Effector CD8-positive, alpha-beta T cell (primary cell): ENCODE data around the gene SPINK8.
"Not testable (repeated sequence)": the region's sequence is repeated elsewhere in the genome, so short reads cannot be mapped to it uniquely, and the experiment has no call there.

Source experiments
- DNase-seq: peaks from one replicate; lab custom pipeline; 2025; lab: John Stamatoyannopoulos, UW

SPINK8 gene

GRCh38 chr3:48331706-48332435 lies 1.6 kb downstream of the SPINK8 start:
- DNase-seq: not testable (repeated sequence)

- no peak for DNase-seq
These were observed 12.5 kb downstream of the SPINK8 start for GRCh38 chr3:48320996-48321395.

GRCh38 chr3:48318713-48319468 lies 14.6 kb downstream of the SPINK8 start:
- DNase-seq: no peak

- no peak for DNase-seq
These were observed 18.9 kb downstream of the SPINK8 start for GRCh38 chr3:48314542-48314941.

- no peak for DNase-seq
These were observed 26.5 kb downstream of the SPINK8 start for GRCh38 chr3:48306860-48307530.

- DNase-seq: no peak
These were observed 27.2 kb downstream of the SPINK8 start for GRCh38 chr3:48306290-48306689.

- DNase-seq: no peak
These were observed 28.1 kb downstream of the SPINK8 start for GRCh38 chr3:48305396-48305795.

- no peak for DNase-seq
These were observed 30.4 kb downstream of the SPINK8 start for GRCh38 chr3:48303021-48303420.

GRCh38 chr3:48301800-48302166 lies 31.7 kb downstream of the SPINK8 start:
- no peak for DNase-seq

GRCh38 chr3:48301020-48301799 lies 32.3 kb downstream of the SPINK8 start, which contains the start of gene NME6:
Gene NME6 (minus strand): TSS chr3:48301367.
- DNase-seq: peak; percentile 70

- no peak for DNase-seq
These were observed 33.4 kb downstream of the SPINK8 start for GRCh38 chr3:48299746-48300712.

GRCh38 chr3:48297111-48297810 lies 36.2 kb downstream of the SPINK8 start:
- no peak for DNase-seq

- no peak for DNase-seq
These were observed 36.8 kb downstream of the SPINK8 start for GRCh38 chr3:48296699-48297098.

- no peak for DNase-seq
These were observed 38.7 kb downstream of the SPINK8 start for GRCh38 chr3:48294611-48295263.

- DNase-seq: no peak
These were observed 43.8 kb downstream of the SPINK8 start for GRCh38 chr3:48289659-48290058.

GRCh38 chr3:48287034-48287433 lies 46.4 kb downstream of the SPINK8 start:
- DNase-seq: no peak

- DNase-seq: no peak
These were observed 47.2 kb downstream of the SPINK8 start for GRCh38 chr3:48286308-48286707.

- DNase-seq: no peak
These were observed 47.8 kb downstream of the SPINK8 start for GRCh38 chr3:48285675-48286074.

- no peak for DNase-seq
These were observed 48.3 kb downstream of the SPINK8 start for GRCh38 chr3:48285132-48285531.

GRCh38 chr3:48280881-48281280 lies 52.6 kb downstream of the SPINK8 start:
- no peak for DNase-seq
